NCI-H2196 (cell line): ENCODE results near the gene ICAM1.
"Not testable (repeated sequence)": the region's sequence is repeated elsewhere in the genome, so short reads cannot be mapped to it uniquely, and the experiment has no call there.

ENCODE experiments used
- DNase-seq: peaks from one replicate; lab custom pipeline; 2025; ENCODE audit not compliant: unreplicated experiment; lab: John Stamatoyannopoulos, UW

The ICAM1 gene

GRCh38 chr19:10270616-10271394, at the start of gene ICAM1:
Gene ICAM1 (plus strand): TSS chr19:10271120. CDS start chr19:10271160, 40 bp downstream.
- DNase-seq = no peak

GRCh38 chr19:10222201-10222890, 48.6 kb upstream of the ICAM1 start:
- no peak for DNase-seq

DNA sequence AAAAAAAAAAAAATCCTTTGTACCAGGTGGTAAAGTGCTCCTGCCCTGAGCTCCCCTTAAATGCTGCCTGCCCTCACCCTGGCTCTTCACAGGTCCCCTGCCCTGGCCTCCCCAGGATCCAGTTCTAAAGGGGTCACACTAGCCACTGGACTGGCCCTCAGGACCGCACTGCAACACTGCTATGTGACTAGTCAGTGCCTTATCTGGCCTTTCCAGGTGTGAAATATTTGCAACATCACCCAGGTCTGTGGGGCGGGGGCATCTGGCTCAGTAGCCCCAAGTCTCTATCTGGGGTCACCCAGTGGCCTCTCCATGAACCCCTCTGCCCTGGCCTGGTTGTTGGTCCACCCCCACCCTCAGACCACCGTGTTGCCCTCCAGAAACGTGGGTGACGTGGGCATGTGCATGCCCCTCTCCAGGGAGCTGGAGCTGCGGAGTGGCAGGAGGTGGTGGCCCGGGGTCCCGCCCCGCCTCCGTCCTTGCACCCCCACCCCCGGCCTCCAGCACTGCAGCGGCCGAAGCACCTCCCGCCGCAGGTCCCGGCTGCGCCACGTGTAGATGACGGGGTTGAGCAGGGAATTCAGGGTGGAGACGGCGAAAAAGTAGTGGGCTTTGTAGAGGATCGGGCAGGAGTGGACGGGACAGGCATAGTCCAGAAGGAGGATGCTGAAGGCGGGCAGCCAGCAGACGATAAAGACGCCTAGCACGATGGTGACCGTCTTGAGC, 47.3 kb upstream of the ICAM1 start:
- no peak for DNase-seq

DNA sequence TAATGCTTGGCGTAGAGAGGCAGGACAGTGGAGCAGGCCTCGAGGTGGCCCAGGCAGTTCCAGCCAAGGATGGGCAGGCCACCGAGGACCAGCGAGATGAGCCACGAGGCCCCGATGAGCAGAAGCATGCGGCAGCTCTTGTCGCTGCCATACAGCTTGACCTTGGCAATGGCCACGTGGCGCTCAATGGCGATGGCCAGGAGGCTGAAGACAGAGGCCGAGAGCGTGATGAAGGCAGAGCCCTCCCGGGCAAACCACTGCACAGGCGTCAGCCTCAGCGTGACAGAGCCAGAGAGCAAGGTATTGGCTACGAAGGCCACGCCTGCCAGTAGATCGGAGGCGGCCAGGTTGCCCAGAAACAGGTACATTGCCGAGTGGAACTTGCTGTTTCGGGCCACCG, 46.6 kb upstream of the ICAM1 start:
- DNase-seq = no peak

DNA sequence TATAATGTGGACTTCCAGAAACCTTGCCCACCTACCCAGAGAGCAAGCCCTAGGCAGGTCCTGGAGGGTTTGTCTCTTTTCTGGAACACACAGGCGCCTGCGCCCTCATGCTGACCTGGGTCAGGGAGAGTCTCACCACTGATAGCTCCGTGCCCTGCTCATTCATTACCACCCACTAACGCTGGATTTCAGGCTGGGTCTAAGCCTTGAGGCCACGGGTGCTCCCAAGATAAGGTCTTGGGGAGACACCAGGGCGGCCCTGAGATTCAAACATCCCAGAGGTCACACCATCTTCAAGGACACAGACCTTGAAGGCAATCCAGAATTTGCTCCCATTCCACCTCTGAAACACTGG, 44.9 kb upstream of the ICAM1 start:
- no peak for DNase-seq

DNA sequence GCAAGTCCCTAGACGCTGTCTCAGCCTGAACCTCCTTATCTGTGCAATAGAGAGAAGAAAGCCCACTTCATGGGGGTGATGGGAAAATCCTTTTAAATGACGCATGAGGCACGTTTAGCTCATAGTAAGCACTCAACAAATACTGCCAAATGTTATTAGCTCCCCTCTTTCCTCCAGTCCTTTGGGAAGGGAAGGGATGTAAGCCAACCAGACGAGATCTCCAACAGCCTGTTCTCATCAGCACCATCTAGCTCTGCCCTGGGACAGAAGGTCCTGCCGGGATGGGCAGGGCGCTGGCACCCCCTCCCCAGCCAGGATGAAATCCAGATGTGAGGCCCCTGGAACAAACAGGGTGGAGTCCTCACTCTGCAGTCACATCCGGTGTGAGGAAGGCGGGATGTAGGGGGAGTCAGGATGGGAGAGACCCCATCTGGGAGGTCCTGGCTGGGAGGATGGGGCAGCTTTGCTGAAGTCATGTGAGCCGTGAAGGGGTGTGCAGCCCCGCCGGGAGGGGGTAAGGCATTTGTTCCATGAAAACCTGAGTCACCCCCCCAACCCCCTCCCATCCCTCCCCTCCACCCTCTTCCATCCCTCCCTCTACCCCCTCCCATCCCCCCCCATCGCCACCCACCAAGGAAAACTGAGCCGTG, 44.4 kb upstream of the ICAM1 start:
- no peak for DNase-seq

DNA sequence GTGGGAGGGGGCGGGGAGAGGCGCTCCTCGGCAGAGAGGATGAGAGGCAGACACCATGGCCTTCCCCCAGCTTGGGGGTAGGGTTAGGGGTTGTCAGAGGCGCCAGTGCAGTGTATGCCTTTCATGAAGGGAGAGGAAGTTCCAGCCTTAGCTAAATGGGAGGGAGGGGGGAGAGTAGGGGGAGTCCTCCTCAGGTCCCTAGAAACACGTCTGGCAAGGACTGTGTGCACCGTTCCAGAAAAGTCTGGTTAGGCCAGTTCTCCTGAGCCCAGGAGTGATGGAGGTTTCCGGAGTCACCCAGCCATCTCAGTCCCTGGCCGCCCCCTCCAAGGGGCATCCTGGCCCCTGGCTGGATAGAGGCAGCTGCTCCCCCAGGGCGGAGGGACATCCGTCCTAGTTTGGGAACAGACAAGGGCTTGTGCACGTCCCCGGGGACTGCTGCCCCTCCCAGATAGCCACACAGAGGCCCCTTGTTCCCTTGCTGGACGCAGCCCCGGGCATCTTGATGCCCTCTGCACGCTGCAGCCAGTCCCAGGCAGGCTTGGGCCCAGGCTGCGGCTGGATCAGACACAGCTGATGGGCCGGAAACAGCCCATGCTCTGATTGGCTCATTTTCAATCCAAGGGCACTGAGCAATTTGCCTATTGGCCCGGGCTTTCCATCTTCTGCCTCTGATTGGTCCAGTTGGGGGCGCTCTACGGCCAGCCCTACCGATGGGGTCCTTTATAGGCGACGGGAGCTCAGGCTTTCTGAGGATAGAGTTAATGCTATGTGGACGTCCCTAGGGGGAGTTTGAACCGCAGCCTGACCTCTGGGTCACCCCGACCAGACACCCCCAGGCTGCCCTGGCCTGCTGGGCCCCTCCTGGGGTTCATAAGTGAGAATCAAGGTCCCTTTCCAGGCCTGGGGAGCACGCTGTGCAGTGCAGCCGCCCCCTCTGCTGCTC, 43.6 kb upstream of the ICAM1 start:
- DNase-seq = no peak

GRCh38 chr19:10228393-10228792, 42.5 kb upstream of the ICAM1 start:
- no peak for DNase-seq

DNA sequence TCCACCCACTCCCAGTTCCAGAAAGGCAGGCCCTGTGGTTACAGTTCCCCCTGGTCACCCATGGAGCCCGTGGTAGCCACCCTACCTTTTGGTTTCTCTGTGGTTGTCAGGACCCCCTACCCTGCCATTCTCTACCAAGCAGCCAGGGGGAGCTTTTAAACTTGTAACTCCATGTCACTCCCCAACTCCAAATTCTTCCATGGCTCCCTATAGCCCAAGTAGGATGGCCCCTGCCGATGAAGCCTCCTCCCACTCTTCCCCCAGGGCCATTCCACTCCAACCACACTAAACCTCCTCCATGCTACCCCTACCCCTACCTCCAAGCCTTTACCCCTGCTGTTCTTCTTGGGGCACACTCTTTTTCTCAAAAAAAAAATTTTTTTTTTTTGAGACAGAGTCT, 42.0 kb upstream of the ICAM1 start:
- DNase-seq = peak; percentile 27

- DNase-seq = peak; percentile 46
Observed at GRCh38 chr19:10230173-10230860, 40.6 kb upstream of the ICAM1 start.

DNA sequence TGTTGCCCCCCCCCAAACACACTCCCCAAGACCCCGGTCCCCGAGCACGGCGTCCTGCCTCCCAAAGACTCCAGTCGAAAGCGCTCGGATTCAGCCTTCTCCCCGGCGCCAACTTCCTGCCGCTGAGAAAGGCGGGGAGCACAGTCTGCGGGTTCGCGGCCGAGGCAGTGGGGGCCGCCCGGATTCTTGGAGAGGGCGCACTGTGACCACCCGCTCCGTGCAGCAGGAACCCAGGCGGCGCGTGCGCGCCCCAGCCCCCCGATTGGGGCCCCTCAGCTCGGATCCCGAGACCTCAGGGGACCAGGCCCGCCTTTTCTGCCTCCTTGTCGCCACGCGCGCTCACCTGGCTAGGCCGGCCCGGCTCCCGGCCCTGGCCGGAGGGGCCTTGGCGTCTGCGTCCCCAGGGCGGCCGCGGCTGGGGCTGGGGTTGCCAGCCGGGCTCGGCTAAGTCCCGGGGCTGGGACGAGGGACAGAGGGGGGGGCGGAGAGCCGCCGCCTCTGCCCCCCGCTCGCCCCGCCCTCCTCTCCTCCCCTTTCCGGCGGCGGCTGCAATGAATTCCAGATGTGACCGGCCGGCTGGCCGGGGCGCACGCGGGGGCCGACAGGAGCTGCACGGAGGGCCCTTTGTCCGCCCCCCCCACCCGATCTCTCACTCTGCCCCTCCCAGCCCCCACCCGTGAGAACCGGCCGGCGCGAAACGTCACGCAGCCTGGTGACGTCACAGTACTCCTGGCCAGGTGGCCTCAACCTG, 39.9 kb upstream of the ICAM1 start, which contains the start of gene S1PR2:
Gene S1PR2, minus strand, starts transcription at position 471 of the 751 bp plus-strand sequence. CDS start 6,426 bp downstream, outside the sequence.
- peak; percentile 80 for DNase-seq

GRCh38 chr19:10231612-10232228, 39.2 kb upstream of the ICAM1 start:
- DNase-seq = no peak

DNA sequence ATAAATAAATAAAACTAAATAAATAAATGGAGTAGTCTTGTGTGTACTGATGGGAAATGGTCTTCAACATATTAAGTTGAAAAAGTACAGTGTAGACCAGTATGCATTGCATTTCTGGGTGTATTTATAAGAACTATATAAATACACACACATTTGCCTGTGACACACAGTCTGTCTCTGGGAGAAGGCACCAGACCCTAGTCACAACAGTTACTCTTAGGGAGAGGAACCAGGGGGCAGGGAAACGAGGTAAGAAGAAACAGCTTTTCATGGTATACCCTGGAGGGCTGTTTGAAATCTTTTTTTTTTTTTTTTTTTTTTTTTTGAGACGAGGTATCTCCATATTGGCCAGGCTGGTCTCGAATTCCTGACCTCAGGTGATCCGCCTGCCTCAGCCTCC, 37.0 kb upstream of the ICAM1 start:
- no peak for DNase-seq

DNA sequence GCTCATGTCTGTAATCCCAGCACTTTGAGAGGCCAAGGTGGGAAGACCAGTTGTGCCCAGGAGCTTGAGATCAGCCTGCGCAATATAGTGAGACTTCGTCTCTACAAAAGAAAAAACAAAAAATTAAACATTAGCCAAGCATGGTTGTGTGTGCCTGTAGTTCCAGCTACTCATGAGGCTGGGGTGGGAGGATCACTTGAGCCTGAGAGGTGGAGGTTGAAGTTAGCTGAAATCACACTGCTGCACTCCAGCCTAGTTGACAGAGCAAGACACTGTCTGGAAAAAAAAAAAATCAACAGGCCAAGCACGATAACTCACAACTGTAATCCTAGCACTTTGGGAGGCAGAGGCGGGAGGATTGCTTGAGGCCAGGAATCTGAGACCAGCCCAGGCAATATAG, 35.9 kb upstream of the ICAM1 start:
- no peak for DNase-seq

GRCh38 chr19:10235409-10235808, 35.5 kb upstream of the ICAM1 start:
- DNase-seq = not testable (repeated sequence)

DNA sequence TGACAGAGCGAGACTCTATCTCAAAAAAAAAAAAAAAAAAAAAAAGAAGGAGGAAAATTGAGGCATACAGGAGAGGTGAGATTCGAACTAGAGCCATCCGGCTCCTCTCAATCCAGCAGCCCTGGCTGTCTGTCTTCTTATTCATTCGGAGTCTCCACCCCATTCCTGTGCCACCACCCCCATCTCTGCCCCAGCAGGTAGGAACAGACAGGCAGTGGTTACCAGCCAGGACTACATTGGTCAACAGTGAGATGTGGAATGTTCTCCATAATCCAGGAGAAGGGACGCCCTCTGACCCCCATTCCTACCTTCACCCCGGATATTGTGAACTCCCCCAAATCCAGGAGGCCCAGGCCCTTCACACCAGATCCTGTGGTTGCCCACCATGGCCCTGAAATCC, 33.2 kb upstream of the ICAM1 start:
- peak; percentile 43 for DNase-seq

GRCh38 chr19:10238172-10238783, 32.6 kb upstream of the ICAM1 start:
- DNase-seq = peak; percentile 90

DNA sequence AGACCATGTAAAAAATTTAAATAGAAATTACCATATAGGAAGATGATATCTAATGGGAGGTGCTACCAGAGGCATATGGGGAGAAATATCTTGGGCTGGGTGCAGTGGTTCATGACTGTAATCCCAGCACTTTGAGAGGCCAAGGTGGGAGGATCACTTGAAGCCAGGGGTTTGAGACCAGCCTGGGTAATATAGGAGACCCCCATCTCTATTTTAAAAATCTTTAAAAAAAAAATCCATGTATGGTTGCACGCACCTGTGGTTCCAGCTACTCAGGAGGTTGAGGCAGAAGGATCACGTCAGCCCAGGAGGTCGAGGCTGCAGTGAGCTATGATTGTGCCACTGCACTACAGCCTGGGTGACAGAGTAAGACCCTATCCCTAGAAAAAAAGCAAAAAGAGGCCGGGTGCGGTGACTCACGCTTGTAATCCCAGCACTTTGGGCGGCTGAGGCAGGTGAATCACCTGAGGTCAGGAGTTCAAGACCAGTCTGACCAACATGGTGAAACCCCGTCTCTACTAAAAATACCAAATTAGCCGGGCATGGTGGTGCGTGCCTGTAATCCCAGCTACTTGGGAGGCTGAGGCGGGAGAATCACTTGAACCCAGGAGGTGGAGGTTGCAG, 29.0 kb upstream of the ICAM1 start:
- not testable (repeated sequence) for DNase-seq
